Spleen (tissue), 7 donors: Measurements from ENCODE around the gene UIMC1.

Source experiments
- POLR2A ChIP-seq, 3 donors: fragments of 450-650 bp; IDR thresholded peaks; one replicate each; pipeline ENCODE4 v1.5.1; 2017; ENCODE audit warnings: antibody characterized with exemption in 3 of 3, mild to moderate bottlenecking in 1 of 3
- TF ChIP-seq, protein P1 (sequence below), 11 experiments: fragments of 200-600 bp in 7 of 11; fragments of 450-650 bp in 4 of 11; sonication (generic) in 4 of 11; IDR thresholded peaks in 8 of 11; conservative IDR thresholded peaks in 3 of 11; 1 replicate in 7 of 11; 2 replicates in 4 of 11; pipeline versions ENCODE4 v1.4.0 to v1.8.0; 2016 to 2021; ENCODE audit warnings: antibody characterized with exemption in 11 of 11, inconsistent platforms in 4 of 11, mild to moderate bottlenecking in 1 of 11
- donor health status: DM: no; HTN: no; CAD: no; lungs with moderate emphysema.
- donor health status: DM: no; HTN: no; CAD: no.
- donor health status: DM: no; HTN: no; CAD: no.

DNA sequence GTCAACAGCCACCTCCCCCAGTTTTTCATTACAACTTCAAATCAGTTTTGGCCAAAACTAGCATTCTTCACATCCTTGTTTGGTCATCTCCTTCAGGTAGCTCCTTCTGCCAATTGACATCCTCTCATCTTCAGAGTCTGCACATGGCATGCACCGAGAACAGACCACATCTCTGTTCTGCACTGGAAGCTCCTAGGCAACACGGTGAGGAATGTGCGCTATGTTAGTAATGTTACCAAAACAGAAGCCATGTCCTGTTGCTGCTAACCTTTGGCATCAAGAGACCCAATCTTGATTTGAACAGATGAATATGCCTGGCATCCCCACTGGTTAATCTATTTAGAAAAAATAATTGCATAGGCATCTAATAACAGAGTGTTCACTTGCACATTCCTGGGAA lies 102.3 kb downstream of the UIMC1 start:
- TF ChIP-seq, protein P1, sequence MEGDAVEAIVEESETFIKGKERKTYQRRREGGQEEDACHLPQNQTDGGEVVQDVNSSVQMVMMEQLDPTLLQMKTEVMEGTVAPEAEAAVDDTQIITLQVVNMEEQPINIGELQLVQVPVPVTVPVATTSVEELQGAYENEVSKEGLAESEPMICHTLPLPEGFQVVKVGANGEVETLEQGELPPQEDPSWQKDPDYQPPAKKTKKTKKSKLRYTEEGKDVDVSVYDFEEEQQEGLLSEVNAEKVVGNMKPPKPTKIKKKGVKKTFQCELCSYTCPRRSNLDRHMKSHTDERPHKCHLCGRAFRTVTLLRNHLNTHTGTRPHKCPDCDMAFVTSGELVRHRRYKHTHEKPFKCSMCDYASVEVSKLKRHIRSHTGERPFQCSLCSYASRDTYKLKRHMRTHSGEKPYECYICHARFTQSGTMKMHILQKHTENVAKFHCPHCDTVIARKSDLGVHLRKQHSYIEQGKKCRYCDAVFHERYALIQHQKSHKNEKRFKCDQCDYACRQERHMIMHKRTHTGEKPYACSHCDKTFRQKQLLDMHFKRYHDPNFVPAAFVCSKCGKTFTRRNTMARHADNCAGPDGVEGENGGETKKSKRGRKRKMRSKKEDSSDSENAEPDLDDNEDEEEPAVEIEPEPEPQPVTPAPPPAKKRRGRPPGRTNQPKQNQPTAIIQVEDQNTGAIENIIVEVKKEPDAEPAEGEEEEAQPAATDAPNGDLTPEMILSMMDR (IDR thresholded peaks at IDR 0.05 in 8 of 11, conservative IDR thresholded peaks at IDR 0.05 in 3 of 11) = no peak
- no peak for TF ChIP-seq POLR2A (IDR thresholded peaks at IDR 0.05)
